Measurements from ENCODE around the gene C6.

The C6 gene

DNA sequence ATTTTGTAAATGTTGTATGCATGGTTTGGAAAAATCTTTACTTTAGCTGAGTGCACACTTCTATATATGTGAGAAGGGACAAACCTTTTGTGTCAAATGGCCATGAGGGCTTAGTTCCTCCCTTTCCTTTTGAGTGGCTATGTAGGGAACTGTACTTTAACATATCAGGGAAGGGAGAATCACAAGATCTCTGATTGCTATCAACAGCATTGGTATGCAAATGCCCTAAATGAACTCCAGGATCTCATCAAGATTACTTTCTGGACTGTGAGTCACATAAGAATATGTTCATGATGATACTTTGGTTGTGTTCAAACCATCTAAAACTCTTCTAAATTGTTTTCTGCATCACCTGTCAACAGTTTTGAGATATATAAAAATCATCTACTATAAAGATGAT lies 111.0 kb downstream of the C6 start:
- no peak overlapping the region for H3K27ac Mint-ChIP-seq (ENCODE audit: low read depth)
- ATAC-seq (replicated peaks; ENCODE audit: extremely low read depth, poor library complexity, severe bottlenecking) (no peak), DNase-seq (ENCODE audit: low spot score in 2 of 2) (no peak)
- no peaks in the 10 kb centered on the region for H3K9me3 Mint-ChIP-seq
- no peaks in the 10 kb centered on the region for H3K27me3 Mint-ChIP-seq
- H3K4me1 Mint-ChIP-seq = no peaks in the 10 kb centered on the region
- H3K4me3 Mint-ChIP-seq = no peak overlapping the region
- H3K36me3 Mint-ChIP-seq (ENCODE audit: insufficient read depth) = no peaks in the 10 kb centered on the region

DNA sequence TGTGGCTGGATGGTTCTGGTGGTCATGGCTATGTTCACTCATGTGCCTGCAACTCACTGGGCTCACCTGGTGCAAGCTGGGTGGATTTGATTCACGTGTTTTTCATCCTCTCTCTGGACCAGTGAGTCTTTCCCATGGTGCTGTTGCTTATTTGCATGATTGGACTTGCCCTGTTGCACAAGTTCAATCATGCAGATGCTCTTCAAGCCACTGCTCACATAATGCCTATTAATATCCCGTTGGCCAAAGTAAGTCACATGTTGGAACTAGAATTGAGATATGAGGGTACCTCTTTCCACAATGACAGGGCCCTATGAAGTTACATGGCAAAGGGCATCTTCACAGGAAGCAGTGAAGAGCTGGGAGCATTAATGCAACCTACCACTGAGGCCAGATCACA lies 115.7 kb downstream of the C6 start:
- H3K27me3 Mint-ChIP-seq = no peaks in the 10 kb centered on the region
- ATAC-seq (replicated peaks; ENCODE audit: extremely low read depth, poor library complexity, severe bottlenecking) = no peak
- H3K27ac Mint-ChIP-seq (ENCODE audit: low read depth) = no peak overlapping the region
- DNase-seq (ENCODE audit: low spot score in 2 of 2) = no peak
- H3K4me1 Mint-ChIP-seq = no peaks in the 10 kb centered on the region
- H3K36me3 Mint-ChIP-seq (ENCODE audit: insufficient read depth) = no peaks in the 10 kb centered on the region
- H3K9me3 Mint-ChIP-seq = no peaks in the 10 kb centered on the region
- H3K4me3 Mint-ChIP-seq = no peak overlapping the region

DNA sequence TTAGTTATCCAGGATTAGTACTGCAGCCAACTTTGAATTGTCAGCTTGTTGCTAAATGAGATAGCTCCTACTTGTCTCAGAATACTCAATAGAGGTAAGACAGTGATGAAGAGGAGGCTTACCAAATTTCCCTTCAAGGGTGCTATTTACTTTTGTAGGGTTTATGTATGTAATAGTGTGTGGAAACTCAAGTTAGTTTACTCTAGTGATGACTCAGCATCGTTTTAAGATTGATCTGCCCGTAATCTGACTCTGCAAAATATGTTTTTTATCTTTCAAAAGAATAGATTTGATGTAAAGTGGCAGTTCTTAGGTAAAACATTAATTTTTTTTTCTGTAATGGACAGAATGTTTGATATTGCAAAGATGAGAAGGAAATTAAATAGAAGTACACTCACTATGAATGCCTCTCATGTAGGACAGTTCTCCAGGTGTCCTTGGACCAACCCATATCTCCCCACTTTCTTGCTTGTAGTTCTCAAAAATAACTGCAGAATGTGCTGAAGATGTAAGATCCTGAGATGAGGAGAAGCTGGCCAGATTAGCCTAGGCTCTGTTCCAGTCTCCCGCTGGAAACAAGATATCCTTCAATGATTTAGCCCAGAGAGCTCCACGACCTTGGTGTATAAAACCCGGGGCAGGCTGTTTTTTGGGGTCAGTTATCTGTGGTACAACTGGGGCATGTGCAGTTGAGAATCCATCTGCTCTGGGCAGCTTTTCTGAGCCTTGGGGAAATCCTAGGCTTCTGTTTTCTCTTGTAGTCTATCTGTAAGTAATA lies 117.8 kb downstream of the C6 start:
- ATAC-seq (replicated peaks; ENCODE audit: extremely low read depth, poor library complexity, severe bottlenecking) (no peak), DNase-seq (ENCODE audit: low spot score in 2 of 2) (no peak)
- no peaks in the 10 kb centered on the region for H3K36me3 Mint-ChIP-seq (ENCODE audit: insufficient read depth)
- H3K27me3 Mint-ChIP-seq = no peaks in the 10 kb centered on the region
- no peaks in the 10 kb centered on the region for H3K4me1 Mint-ChIP-seq
- H3K4me3 Mint-ChIP-seq = no peak overlapping the region
- no peak overlapping the region for H3K27ac Mint-ChIP-seq (ENCODE audit: low read depth)
- H3K9me3 Mint-ChIP-seq = no peaks in the 10 kb centered on the region

DNA sequence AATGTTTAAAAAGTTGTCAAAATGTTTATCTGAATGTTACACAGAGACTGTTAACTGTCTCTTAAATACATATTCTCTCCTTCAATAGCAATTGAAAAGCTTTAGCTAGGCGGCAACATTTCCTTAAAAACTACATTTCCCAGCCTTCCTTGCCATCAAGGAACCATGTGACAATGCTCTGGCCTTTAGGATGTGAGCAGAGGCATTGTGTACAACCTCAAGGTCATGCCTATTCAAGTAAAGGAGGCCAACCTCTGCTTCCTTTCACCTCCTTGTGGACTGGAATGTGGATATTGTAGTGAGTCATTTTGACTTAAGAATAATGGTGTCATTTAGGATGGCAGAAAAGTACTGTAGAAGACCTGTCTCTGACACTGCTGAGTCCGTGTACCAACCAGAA lies 118.5 kb downstream of the C6 start:
- no peak overlapping the region for H3K4me3 Mint-ChIP-seq

DNA sequence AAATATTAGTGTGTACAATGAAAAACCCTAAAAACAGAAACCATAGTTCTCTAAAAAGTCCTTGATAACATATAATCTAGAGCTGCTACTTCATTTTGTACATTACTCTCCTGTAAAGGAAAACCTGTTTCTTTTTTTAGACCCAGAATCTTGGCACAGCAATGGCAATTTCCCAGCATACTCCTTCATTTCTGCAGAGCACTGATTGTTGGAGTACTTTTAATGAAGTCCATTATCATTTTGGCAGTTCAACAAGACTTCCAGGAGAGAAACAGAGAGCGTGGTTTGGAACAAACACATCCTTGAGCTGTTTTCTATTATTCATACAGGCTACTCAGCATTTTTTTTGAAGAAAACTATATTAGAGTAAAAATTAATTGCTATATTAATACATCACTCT lies 119.5 kb downstream of the C6 start:
- Mint-ChIP-seq H3K27ac (ENCODE audit: low read depth) (no peak overlapping the region), H3K9me3 (no peaks in the 10 kb centered on the region), H3K4me3 (no peak overlapping the region), H3K27me3 (no peaks in the 10 kb centered on the region), H3K36me3 (ENCODE audit: insufficient read depth) (no peaks in the 10 kb centered on the region), H3K4me1 (no peaks in the 10 kb centered on the region)
- DNase-seq (ENCODE audit: low spot score in 2 of 2) (no peak), ATAC-seq (replicated peaks; ENCODE audit: extremely low read depth, poor library complexity, severe bottlenecking) (no peak)

More for the DNA sequence above, 118.5 kb downstream of the C6 start:
- H3K27ac Mint-ChIP-seq (ENCODE audit: low read depth) = no peak overlapping the region
- H3K36me3 Mint-ChIP-seq (ENCODE audit: insufficient read depth) = no peaks in the 10 kb centered on the region
- ATAC-seq (replicated peaks; ENCODE audit: extremely low read depth, poor library complexity, severe bottlenecking) = no peak
- no peaks in the 10 kb centered on the region for H3K27me3 Mint-ChIP-seq
- no peaks in the 10 kb centered on the region for H3K4me1 Mint-ChIP-seq
- no peak for DNase-seq (ENCODE audit: low spot score in 2 of 2)
- H3K9me3 Mint-ChIP-seq = no peaks in the 10 kb centered on the region
